Embryonic facial prominence (tissue), 1 donor: ENCODE results near the gene GARRE1.

ENCODE experiments used
- DNase-seq: peaks from one replicate; pipeline ENCODE4 v3.0.0-alpha.2; 2016; ENCODE audit errors: extremely low spot score

Gene GARRE1

GRCh38 chr19:34288381-34288780 is 34.0 kb downstream of the GARRE1 start:
- DNase-seq: no peak

- no peak for DNase-seq
These were observed 36.9 kb downstream of the GARRE1 start for GRCh38 chr19:34291235-34291634.

- no peak for DNase-seq
These were observed 40.7 kb downstream of the GARRE1 start for GRCh38 chr19:34295103-34295502.

GRCh38 chr19:34298891-34299520 is 44.7 kb downstream of the GARRE1 start:
- no peak for DNase-seq

GRCh38 chr19:34299576-34299975 is 45.2 kb downstream of the GARRE1 start:
- no peak for DNase-seq

- no peak for DNase-seq
These were observed 46.0 kb downstream of the GARRE1 start for GRCh38 chr19:34300380-34300779.

- no peak for DNase-seq
These were observed 46.6 kb downstream of the GARRE1 start for GRCh38 chr19:34300962-34301361.
